Dorsolateral prefrontal cortex (tissue), 118 donors: ENCODE data around the gene HNRNPLL. TPM values are rescaled to one million over a fixed set of nuclear protein-coding genes. Genes with fewer than 3 reads are reported as not detected.

Experiments used
- total RNA-seq, 120 experiments: library from RNA; stranded (reverse); gene quantifications; one replicate each; pipeline versions ENCODE4 v1.2.3 to v1.2.4, GENCODE V29; 2022

The HNRNPLL gene
- total RNA-seq, 120 experiments from 2014 or later: 43.5 to 94.0 (median 69.3) TPM

Other genes starting within 250 kb of the HNRNPLL start
- 100 to 1,000 TPM in 2 of 120 experiments, 10 to 100 TPM in 118; 36.1 to 104 (median 69.2) TPM for gene ATL2, start 225.7 kb downstream of the HNRNPLL start, total RNA-seq
- 10 to 100 TPM in 3 of 120 experiments, 1 to 10 TPM in 117; 2.0 to 13.3 (median 4.5) TPM for gene GALM, start 63.2 kb upstream of the HNRNPLL start, total RNA-seq
- gene SRSF7, start 148.4 kb upstream of the HNRNPLL start, total RNA-seq: 100 to 1,000 TPM in 28 of 120 experiments, 10 to 100 TPM in 92; 66.9 to 135 (median 93.8) TPM
- 10 to 100 TPM in 83 of 120 experiments, 1 to 10 TPM in 37; 6.5 to 19.1 (median 11.1) TPM for gene GEMIN6, start 175.3 kb upstream of the HNRNPLL start, total RNA-seq